MM.1S (cell line): Measurements from ENCODE around the gene B3GALNT1.

ENCODE experiments used
- DNase-seq: peaks from one replicate; pipeline ENCODE4 v3.0.0-alpha.2; 2015
- H2AFZ ChIP-seq: fragments of 300-600 bp; sonication (generic); 2 replicates; pipeline ENCODE4 v1.6.0; 2016; ENCODE audit warnings: antibody characterized with exemption, low read length
- H3F3A ChIP-seq: fragments of 300-600 bp; sonication (generic); 2 replicates; pipeline ENCODE4 v1.6.1; 2016; ENCODE audit warnings: mild to moderate bottlenecking, antibody characterized with exemption, low read length, moderate library complexity, mixed read lengths; ENCODE audit not compliant: insufficient read depth
- H3K27ac ChIP-seq: fragments of 300-600 bp; sonication (generic); 2 replicates; pipeline ENCODE4 v1.5.1; 2016; ENCODE audit warnings: mild to moderate bottlenecking, low read length
- H3K27me3 ChIP-seq: fragments of 300-600 bp; sonication (generic); replicated peaks from 2 replicates; pipeline ENCODE4 v1.6.0; 2016; ENCODE audit warnings: low read length; ENCODE audit not compliant: insufficient read depth
- H3K36me3 ChIP-seq: fragments of 300-600 bp; sonication (generic); replicated peaks from 2 replicates; pipeline ENCODE4 v1.6.1; 2016; ENCODE audit warnings: mild to moderate bottlenecking, low read length, mixed read lengths; ENCODE audit not compliant: insufficient read depth
- H3K4me1 ChIP-seq: fragments of 300-600 bp; sonication (generic); 2 replicates; pipeline ENCODE4 v1.6.1; 2016; ENCODE audit warnings: low read length, mixed read lengths
- H3K4me2 ChIP-seq: fragments of 300-600 bp; sonication (generic); 2 replicates; pipeline ENCODE4 v1.6.0; 2016; ENCODE audit warnings: low read depth, low read length
- H3K4me3 ChIP-seq: fragments of 300-600 bp; sonication (generic); 2 replicates; pipeline ENCODE4 v1.5.1; 2016; ENCODE audit warnings: low read length, mixed read lengths
- H3K79me2 ChIP-seq: fragments of 300-600 bp; sonication (generic); 2 replicates; pipeline ENCODE4 v1.6.1; 2016; ENCODE audit warnings: mixed run types, low read length, mixed read lengths
- H3K9ac ChIP-seq: fragments of 300-600 bp; sonication (generic); 2 replicates; pipeline ENCODE4 v1.6.1; 2016; ENCODE audit warnings: low read length, mixed read lengths
- H3K9me2 ChIP-seq: fragments of 300-600 bp; sonication (generic); replicated peaks from 2 replicates; pipeline ENCODE4 v1.6.1; 2016; ENCODE audit warnings: mild to moderate bottlenecking, low read length, mixed read lengths; ENCODE audit not compliant: insufficient read depth
- H3K9me3 ChIP-seq: fragments of 300-600 bp; sonication (generic); replicated peaks from 2 replicates; pipeline ENCODE4 v1.6.1; 2016; ENCODE audit warnings: mild to moderate bottlenecking, low read length, mixed read lengths; ENCODE audit not compliant: insufficient read depth
- H4K20me1 ChIP-seq: fragments of 300-600 bp; sonication (generic); 2 replicates; pipeline ENCODE4 v1.6.1; 2016; ENCODE audit warnings: mild to moderate bottlenecking, low read length, moderate library complexity, mixed read lengths; ENCODE audit not compliant: insufficient read depth
- CTCF ChIP-seq: fragments of 300-600 bp; sonication (generic); IDR thresholded peaks from 2 replicates; pipeline ENCODE4 v1.5.1; 2016; ENCODE audit warnings: antibody characterized with exemption, low read length, mixed read lengths
- EZH2 ChIP-seq: fragments of 300-600 bp; sonication (generic); optimal IDR thresholded peaks from 2 replicates; pipeline ENCODE3; 2017; ENCODE audit warnings: low read depth, mild to moderate bottlenecking, antibody characterized with exemption, low read length, mixed read lengths
- EZH2phosphoT487 ChIP-seq: fragments of 300-600 bp; sonication (generic); IDR thresholded peaks from 2 replicates; pipeline ENCODE4 v1.6.1; 2018; ENCODE audit warnings: antibody characterized with exemption, low read length

B3GALNT1 gene

GRCh38 chr3:161049683-161050248 is 55.4 kb downstream of the B3GALNT1 start:
- Histone ChIP-seq H3K4me1 (no peaks in the 10 kb centered on the region), H3K9ac (no peak overlapping the region), H2AFZ (no peak overlapping the region), H3K27me3 (no peaks in the 10 kb centered on the region), H4K20me1 (no peaks in the 10 kb centered on the region), H3K27ac (no peak overlapping the region), H3F3A (no peaks in the 10 kb centered on the region), H3K36me3 (no peaks in the 10 kb centered on the region), H3K9me3 (no peaks in the 10 kb centered on the region), H3K9me2 (no peaks in the 10 kb centered on the region), H3K79me2 (no peaks in the 10 kb centered on the region), H3K4me2 (no peak overlapping the region), H3K4me3 (no peak overlapping the region)
- DNase-seq, result no peak
- TF ChIP-seq EZH2 (no peak), CTCF (no peak), EZH2phosphoT487 (no peak)

GRCh38 chr3:161043336-161044035 is 61.7 kb downstream of the B3GALNT1 start:
- TF ChIP-seq CTCF (no peak), EZH2 (no peak), EZH2phosphoT487 (no peak)
- no peak overlapping the region for H2AFZ ChIP-seq
- H3K27ac ChIP-seq, result no peak overlapping the region
- H4K20me1 ChIP-seq, result no peaks in the 10 kb centered on the region
- H3K9me2 ChIP-seq, result no peaks in the 10 kb centered on the region
- H3K4me3 ChIP-seq, result no peak overlapping the region
- DNase-seq, result no peak
- H3K9me3 ChIP-seq, result no peaks in the 10 kb centered on the region
- H3K9ac ChIP-seq, result no peak overlapping the region
- no peaks in the 10 kb centered on the region for H3K79me2 ChIP-seq
- no peaks in the 10 kb centered on the region for H3K36me3 ChIP-seq
- H3K4me1 ChIP-seq, result no peaks in the 10 kb centered on the region
- H3F3A ChIP-seq, result no peaks in the 10 kb centered on the region
- H3K4me2 ChIP-seq, result no peak overlapping the region
- H3K27me3 ChIP-seq, result no peaks in the 10 kb centered on the region

- no peak overlapping the region for H3K4me2 ChIP-seq
- no peak for TF ChIP-seq EZH2phosphoT487
- no peak for TF ChIP-seq CTCF
- no peak for TF ChIP-seq EZH2
These were observed 63.1 kb downstream of the B3GALNT1 start for GRCh38 chr3:161042023-161042501.

More at GRCh38 chr3:161042023-161042501, 63.1 kb downstream of the B3GALNT1 start:
- Histone ChIP-seq H3K79me2 (no peaks in the 10 kb centered on the region), H3K36me3 (no peaks in the 10 kb centered on the region), H2AFZ (no peak overlapping the region), H3K9me3 (no peaks in the 10 kb centered on the region), H3K4me3 (no peak overlapping the region), H3F3A (no peaks in the 10 kb centered on the region), H3K4me1 (no peaks in the 10 kb centered on the region), H3K27me3 (no peaks in the 10 kb centered on the region), H3K27ac (no peak overlapping the region), H3K9me2 (no peaks in the 10 kb centered on the region), H4K20me1 (no peaks in the 10 kb centered on the region), H3K9ac (no peak overlapping the region)
- DNase-seq, result no peak
